ENCODE measurements around the gene OTOA.
"Not testable (repeated sequence)": the region's sequence is repeated elsewhere in the genome, so short reads cannot be mapped to it uniquely, and the experiment has no call there.

Gene OTOA

DNA sequence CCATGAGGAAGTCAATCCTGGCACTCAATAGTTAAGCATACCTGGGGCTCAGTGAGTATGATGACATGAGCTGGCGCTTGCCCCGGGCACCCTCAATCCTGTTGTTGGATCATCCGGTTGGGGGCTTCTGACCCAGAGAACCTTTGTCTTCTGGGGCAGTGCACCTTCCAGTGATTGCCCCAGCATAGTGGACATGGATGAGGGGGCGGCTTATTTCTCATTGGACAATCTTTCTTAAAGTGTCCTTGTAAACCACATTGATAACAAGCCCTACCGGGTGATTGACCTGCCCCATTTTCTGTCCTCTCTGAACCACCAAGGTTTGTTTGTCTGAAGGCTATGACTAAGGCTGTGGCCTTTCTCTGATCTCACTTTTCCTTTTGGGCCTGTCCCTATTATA, 29.6 kb upstream of the OTOA start:
- CTCF ChIA-PET: interaction anchor here (0.7 to 1.5 kb wide), 6 partner anchors 12 to 53 kb away, joined by 3 to 4 read pairs (median 3); partner anchors contain the start of gene IGSF6

DNA sequence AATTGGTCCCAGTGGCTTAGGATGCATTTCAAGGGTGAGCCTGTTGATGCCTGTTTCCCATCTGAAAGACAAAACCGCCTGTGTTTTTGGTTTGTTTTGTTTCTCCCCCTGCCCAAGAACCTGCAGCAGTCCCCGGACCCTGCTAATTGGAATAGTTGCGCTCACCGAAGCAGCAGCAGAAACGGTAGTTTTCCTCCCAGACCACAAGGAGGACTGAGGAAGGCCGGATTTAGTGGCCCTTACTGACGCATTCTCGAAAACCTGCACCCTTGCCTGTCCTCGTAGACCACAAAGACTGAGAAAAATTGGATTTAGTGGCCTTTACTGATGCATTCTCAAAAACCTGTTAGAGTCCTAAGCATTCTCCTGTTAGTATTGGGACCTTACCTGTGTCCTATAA, 28.1 kb upstream of the OTOA start:
- H3K4me3 ChIP-seq (ENCODE audit: low read depth, low read length); POLR2A ChIA-PET; CTCF ChIA-PET; DNase-seq (ENCODE audit: low read depth, low spot score): not testable (repeated sequence)

More for the DNA sequence above, 29.6 kb upstream of the OTOA start:
- no peak overlapping the region for H3K4me3 ChIP-seq (ENCODE audit: low read depth, low read length)
- POLR2A ChIA-PET: no interaction called here
- TF ChIP-seq, protein P1, sequence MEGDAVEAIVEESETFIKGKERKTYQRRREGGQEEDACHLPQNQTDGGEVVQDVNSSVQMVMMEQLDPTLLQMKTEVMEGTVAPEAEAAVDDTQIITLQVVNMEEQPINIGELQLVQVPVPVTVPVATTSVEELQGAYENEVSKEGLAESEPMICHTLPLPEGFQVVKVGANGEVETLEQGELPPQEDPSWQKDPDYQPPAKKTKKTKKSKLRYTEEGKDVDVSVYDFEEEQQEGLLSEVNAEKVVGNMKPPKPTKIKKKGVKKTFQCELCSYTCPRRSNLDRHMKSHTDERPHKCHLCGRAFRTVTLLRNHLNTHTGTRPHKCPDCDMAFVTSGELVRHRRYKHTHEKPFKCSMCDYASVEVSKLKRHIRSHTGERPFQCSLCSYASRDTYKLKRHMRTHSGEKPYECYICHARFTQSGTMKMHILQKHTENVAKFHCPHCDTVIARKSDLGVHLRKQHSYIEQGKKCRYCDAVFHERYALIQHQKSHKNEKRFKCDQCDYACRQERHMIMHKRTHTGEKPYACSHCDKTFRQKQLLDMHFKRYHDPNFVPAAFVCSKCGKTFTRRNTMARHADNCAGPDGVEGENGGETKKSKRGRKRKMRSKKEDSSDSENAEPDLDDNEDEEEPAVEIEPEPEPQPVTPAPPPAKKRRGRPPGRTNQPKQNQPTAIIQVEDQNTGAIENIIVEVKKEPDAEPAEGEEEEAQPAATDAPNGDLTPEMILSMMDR (IDR thresholded peaks at IDR 0.05; ENCODE audit: insufficient read depth, low read length, missing control alignments): no peak
- DNase-seq (ENCODE audit: low read depth, low spot score): no peak

GRCh38 chr16:21637032-21637968, 26.5 kb upstream of the OTOA start:
- ChIA-PET POLR2A (interaction anchor here (1.0 kb wide), 1 partner anchor 11 kb away, joined by 3 read pairs; no protein-coding TSS in a partner anchor), CTCF (interaction anchor here (0.8 to 6.7 kb wide), 6 partner anchors 8 to 54 kb away, joined by 3 to 102 read pairs (median 8); no protein-coding TSS in a partner anchor)
- TF ChIP-seq, protein P1 (IDR thresholded peaks at IDR 0.05; ENCODE audit: insufficient read depth, low read length, missing control alignments): no peak
- no peak overlapping the region for H3K4me3 ChIP-seq (ENCODE audit: low read depth, low read length)
- no peak for DNase-seq (ENCODE audit: low read depth, low spot score)

GRCh38 chr16:21638573-21638975, 25.2 kb upstream of the OTOA start:
- no peak overlapping the region for H3K4me3 ChIP-seq (ENCODE audit: low read depth, low read length)
- TF ChIP-seq, protein P1 (IDR thresholded peaks at IDR 0.05; ENCODE audit: insufficient read depth, low read length, missing control alignments): no peak
- CTCF ChIA-PET: interaction anchor here (0.9 to 6.7 kb wide), 11 partner anchors 9 to 75 kb away, joined by 3 to 102 read pairs (median 9); partner anchors contain the start of gene IGSF6
- POLR2A ChIA-PET: no interaction called here
- no peak for DNase-seq (ENCODE audit: low read depth, low spot score)

- DNase-seq (ENCODE audit: low read depth, low spot score): no peak
- CTCF ChIA-PET: interaction anchor here (0.9 to 10.9 kb wide), 12 partner anchors 10 to 76 kb away, joined by 3 to 150 read pairs (median 10); partner anchors contain the start of gene IGSF6
- POLR2A ChIA-PET: interaction anchor here (0.6 kb wide), 1 partner anchor 55 kb away, joined by 3 read pairs; no protein-coding TSS in a partner anchor
- no peak overlapping the region for H3K4me3 ChIP-seq (ENCODE audit: low read depth, low read length)
- TF ChIP-seq, protein P1 (IDR thresholded peaks at IDR 0.05; ENCODE audit: insufficient read depth, low read length, missing control alignments): no peak
These were observed 24.3 kb upstream of the OTOA start for GRCh38 chr16:21639493-21639892.

- CTCF ChIA-PET: interaction anchor here (0.9 to 10.9 kb wide), 8 partner anchors 11 to 66 kb away, joined by 3 to 150 read pairs (median 17); no protein-coding TSS in a partner anchor
These were observed 21.9 kb upstream of the OTOA start for GRCh38 chr16:21641916-21642315.

More at GRCh38 chr16:21641916-21642315, 21.9 kb upstream of the OTOA start:
- TF ChIP-seq, protein P1 (IDR thresholded peaks at IDR 0.05; ENCODE audit: insufficient read depth, low read length, missing control alignments): no peak
- POLR2A ChIA-PET: no interaction called here
- DNase-seq (ENCODE audit: low read depth, low spot score): no peak
- H3K4me3 ChIP-seq (ENCODE audit: low read depth, low read length): no peak overlapping the region
